Measurements from ENCODE around the gene FOLR1. TPM values are rescaled to one million over a fixed set of nuclear protein-coding genes. Genes with fewer than 3 reads are reported as not detected.
A peak's percentile ranks its signal among the peaks of the same experiment; 100 is the strongest.

FOLR1 gene
- total and polyA plus RNA-seq, 9 of the 15 experiments (the other 6 are each of a cell fraction or from before 2014, with no cell fraction given), result 0.22 to 2.3 (median 1.0) TPM

GRCh38 chr11:72238040-72238450 is 46.1 kb downstream of the FOLR1 start:
- Histone ChIP-seq H2AFZ (ENCODE audit: low read depth, low read length) (no peak overlapping the region), H3K4me3 (no peak overlapping the region), H3K9ac (ENCODE audit: insufficient read depth in 1 of 2, low read depth in 2 of 2, low read length in 2 of 2) (no peak overlapping the region), H4K20me1 (replicated peaks; ENCODE audit: control insufficient read depth, insufficient read depth, low read length) (no peaks in the 10 kb centered on the region), H3K4me1 (replicated peaks in 1 of 2; ENCODE audit: control insufficient read depth in 2 of 2, insufficient read depth in 2 of 2, low read length in 2 of 2) (peaks cover 0 to 28% of the 10 kb centered on the region in 2 experiments; a peak in 2 of 5 replicates), H3K27me3 (ENCODE audit: control insufficient read depth in 2 of 2, insufficient read depth in 2 of 2, low read length in 2 of 2) (no peaks in the 10 kb centered on the region), H3K4me2 (ENCODE audit: insufficient read depth, low read length) (no peak overlapping the region), H3K36me3 (ENCODE audit: control insufficient read depth, insufficient read depth, low read length) (peaks cover 56% of the 10 kb centered on the region), H3K79me2 (ENCODE audit: control insufficient read depth, insufficient read depth, low read length) (no peaks in the 10 kb centered on the region), H3K9me1 (ENCODE audit: control insufficient read depth, insufficient read depth, low read length) (no peaks in the 10 kb centered on the region), H3K27ac (ENCODE audit: extremely low read depth, low read depth, low read length) (no peak overlapping the region), H3K9me3 (replicated peaks; ENCODE audit: control insufficient read depth, insufficient read depth, low read depth, low read length) (no peaks in the 10 kb centered on the region)
- WGBS (ENCODE audit: insufficient coverage, low coverage, missing lambda C conversion rate), result 24% methylated on average over 4 of the region's 16 CpGs
- ChIA-PET POLR2A (interaction anchor here (0.6 to 1.3 kb wide), 8 partner anchors 9 to 195 kb away, joined by 3 to 9 read pairs (median 4); no protein-coding TSS in a partner anchor), CTCF (ENCODE audit: low intra/inter-chr PET ratio) (interaction anchor here (1.4 kb wide), 1 partner anchor 213 kb away, joined by 3 read pairs; no protein-coding TSS in a partner anchor)
- FAIRE-seq, result peak; percentile 87
- in situ Hi-C loops (cut with MboI) (no loop called here), intact Hi-C loops (cut with micrococcal nuclease) (loop anchor here (5.0 kb wide), 2 partner anchors 56 to 194 kb away; partner anchors contain the start of gene CLPB)
- BruUV-seq (replicated peaks), result no TSS peak
- DNase-seq (ENCODE audit: extremely low read depth in 1 of 4, low spot score in 3 of 4), result peak; percentile 64 to 84 (median 77)
- ATAC-seq, result peak; percentile 94
- TF ChIP-seq XRCC5 (IDR thresholded peaks at IDR 0.05; ENCODE audit: low read depth, low read length) (peak; percentile 69; the same call in 1 of the 2 replicates), CHD4 (IDR thresholded peaks at IDR 0.05; ENCODE audit: insufficient read depth, insufficient replicate concordance, low read depth, low read length, poor library complexity, severe bottlenecking) (no peak), ZNF639 (CRISPR knock-in tag; conservative IDR thresholded peaks at IDR 0.05 in 1 of 2, IDR thresholded peaks at IDR 0.05 in 1 of 2) (no peak), SIN3A (IDR thresholded peaks at IDR 0.05; ENCODE audit: borderline replicate concordance in 2 of 2, control insufficient read depth in 1 of 2, low read depth in 2 of 2, low read length in 2 of 2) (no peak), ZNF277 (CRISPR knock-in tag; IDR thresholded peaks at IDR 0.05; ENCODE audit: borderline replicate concordance) (no peak), NCOA2 (IDR thresholded peaks at IDR 0.05; ENCODE audit: partially characterized antibody in 2 of 2) (no peak), CSDE1 (IDR thresholded peaks at IDR 0.05) (no peak), ZMIZ1 (IDR thresholded peaks at IDR 0.05; ENCODE audit: low read depth in 2 of 2, low read length in 2 of 2) (no peak), SUPT5H (IDR thresholded peaks at IDR 0.05) (no peak), SOX6 (IDR thresholded peaks at IDR 0.05) (no peak), CCNT2 (IDR thresholded peaks at IDR 0.05; ENCODE audit: borderline replicate concordance, extremely low read depth, insufficient read length, low read depth, low read length) (no peak), RBM39 (optimal IDR thresholded peaks at IDR 0.05; ENCODE audit: low read depth, low read length) (no peak), ZNF134 (CRISPR knock-in tag; conservative IDR thresholded peaks at IDR 0.05) (no peak), ZNF197 (CRISPR knock-in tag; IDR thresholded peaks at IDR 0.05; ENCODE audit: low read depth) (no peak), ARNT (IDR thresholded peaks at IDR 0.05) (no peak), ZNF354B (CRISPR knock-in tag; IDR thresholded peaks at IDR 0.05) (no peak)

All from K562 (cell line).